ENCODE measurements around the gene ADGRE1. TPM values are rescaled to one million over a fixed set of nuclear protein-coding genes. Genes with fewer than 3 reads are reported as not detected.

The ADGRE1 gene
- total and polyA plus RNA-seq, 2 experiments from 2014 or later = not detected

DNA sequence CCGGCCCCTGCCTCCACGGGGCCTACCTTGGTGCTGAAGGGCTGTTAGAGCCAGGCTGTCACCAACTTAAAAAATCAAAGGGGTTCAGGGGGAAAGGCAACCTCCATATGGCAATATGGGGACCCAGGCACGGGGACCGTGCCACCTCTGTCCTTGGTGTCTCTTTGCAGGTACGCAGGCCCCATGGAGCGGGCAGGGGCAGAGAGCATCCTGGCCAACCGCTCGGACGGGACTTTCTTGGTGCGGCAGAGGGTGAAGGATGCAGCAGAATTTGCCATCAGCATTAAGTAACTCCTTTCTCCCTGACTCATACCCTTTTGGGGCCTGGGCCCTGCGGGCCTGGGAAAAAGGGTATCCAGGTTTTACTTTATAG, 39.6 kb upstream of the ADGRE1 start (continued):
- TF ChIP-seq, protein P1, sequence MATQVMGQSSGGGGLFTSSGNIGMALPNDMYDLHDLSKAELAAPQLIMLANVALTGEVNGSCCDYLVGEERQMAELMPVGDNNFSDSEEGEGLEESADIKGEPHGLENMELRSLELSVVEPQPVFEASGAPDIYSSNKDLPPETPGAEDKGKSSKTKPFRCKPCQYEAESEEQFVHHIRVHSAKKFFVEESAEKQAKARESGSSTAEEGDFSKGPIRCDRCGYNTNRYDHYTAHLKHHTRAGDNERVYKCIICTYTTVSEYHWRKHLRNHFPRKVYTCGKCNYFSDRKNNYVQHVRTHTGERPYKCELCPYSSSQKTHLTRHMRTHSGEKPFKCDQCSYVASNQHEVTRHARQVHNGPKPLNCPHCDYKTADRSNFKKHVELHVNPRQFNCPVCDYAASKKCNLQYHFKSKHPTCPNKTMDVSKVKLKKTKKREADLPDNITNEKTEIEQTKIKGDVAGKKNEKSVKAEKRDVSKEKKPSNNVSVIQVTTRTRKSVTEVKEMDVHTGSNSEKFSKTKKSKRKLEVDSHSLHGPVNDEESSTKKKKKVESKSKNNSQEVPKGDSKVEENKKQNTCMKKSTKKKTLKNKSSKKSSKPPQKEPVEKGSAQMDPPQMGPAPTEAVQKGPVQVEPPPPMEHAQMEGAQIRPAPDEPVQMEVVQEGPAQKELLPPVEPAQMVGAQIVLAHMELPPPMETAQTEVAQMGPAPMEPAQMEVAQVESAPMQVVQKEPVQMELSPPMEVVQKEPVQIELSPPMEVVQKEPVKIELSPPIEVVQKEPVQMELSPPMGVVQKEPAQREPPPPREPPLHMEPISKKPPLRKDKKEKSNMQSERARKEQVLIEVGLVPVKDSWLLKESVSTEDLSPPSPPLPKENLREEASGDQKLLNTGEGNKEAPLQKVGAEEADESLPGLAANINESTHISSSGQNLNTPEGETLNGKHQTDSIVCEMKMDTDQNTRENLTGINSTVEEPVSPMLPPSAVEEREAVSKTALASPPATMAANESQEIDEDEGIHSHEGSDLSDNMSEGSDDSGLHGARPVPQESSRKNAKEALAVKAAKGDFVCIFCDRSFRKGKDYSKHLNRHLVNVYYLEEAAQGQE (IDR thresholded peaks at IDR 0.05; ENCODE audit: unreplicated experiment) = no peak
- TF ChIP-seq ZNF331 (CRISPR knock-in tag; IDR thresholded peaks at IDR 0.05; ENCODE audit: low read depth) = no peak
- no peak for TF ChIP-seq ZNF114 (CRISPR knock-in tag; IDR thresholded peaks at IDR 0.05)

DNA sequence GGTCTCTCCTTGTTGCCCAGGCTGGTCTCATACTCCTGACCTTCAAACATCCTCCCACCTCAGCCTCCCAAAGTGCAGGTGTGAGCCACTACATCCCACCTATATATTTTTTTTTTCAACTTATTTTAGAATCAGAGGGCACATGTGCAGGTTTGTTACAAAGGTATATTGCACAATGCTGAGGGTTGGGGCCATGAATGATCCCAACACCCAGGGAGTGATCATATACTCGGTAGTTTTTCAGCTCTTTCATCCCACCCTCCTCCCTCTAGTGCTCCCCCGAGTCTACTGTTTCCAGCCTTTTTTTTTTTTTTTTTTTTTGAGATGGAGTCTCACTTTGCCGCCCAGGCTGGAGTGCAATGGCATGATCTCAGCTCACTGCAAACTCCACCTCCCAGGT, 38.4 kb upstream of the ADGRE1 start:
- H3K4me3 Mint-ChIP-seq = no peak overlapping the region
- Histone ChIP-seq H3K27ac (ENCODE audit: low read depth) (no peak overlapping the region), H3K27me3 (ENCODE audit: insufficient read depth) (no peaks in the 10 kb centered on the region), H3K4me1 (ENCODE audit: insufficient read depth) (no peaks in the 10 kb centered on the region), H2AFZ (no peak overlapping the region), H3K36me3 (ENCODE audit: insufficient read depth) (no peaks in the 10 kb centered on the region), H3K4me2 (no peak overlapping the region), H3K9me2 (ENCODE audit: insufficient read depth) (no peaks in the 10 kb centered on the region), H3K79me2 (replicated peaks; ENCODE audit: insufficient read depth) (no peaks in the 10 kb centered on the region), H4K20me1 (replicated peaks; ENCODE audit: insufficient read depth) (no peaks in the 10 kb centered on the region), H3K4me3 (no peak overlapping the region), H3F3A (replicated peaks; ENCODE audit: low read depth) (no peaks in the 10 kb centered on the region)
- DNase-seq (ENCODE audit: low spot score) = no peak
- ATAC-seq = no peak
- no peak overlapping the region for H3K27ac Mint-ChIP-seq
- peaks cover 5% of the 10 kb centered on the region for H3K27me3 Mint-ChIP-seq (ENCODE audit: insufficient read depth, low read depth, poor library complexity)
- H3K4me1 Mint-ChIP-seq = no peaks in the 10 kb centered on the region
- H3K9me3 Mint-ChIP-seq = peaks cover 70% of the 10 kb centered on the region
- no peak for TF ChIP-seq ZNF331 (CRISPR knock-in tag; IDR thresholded peaks at IDR 0.05; ENCODE audit: low read depth)
- TF ChIP-seq, protein P2, sequence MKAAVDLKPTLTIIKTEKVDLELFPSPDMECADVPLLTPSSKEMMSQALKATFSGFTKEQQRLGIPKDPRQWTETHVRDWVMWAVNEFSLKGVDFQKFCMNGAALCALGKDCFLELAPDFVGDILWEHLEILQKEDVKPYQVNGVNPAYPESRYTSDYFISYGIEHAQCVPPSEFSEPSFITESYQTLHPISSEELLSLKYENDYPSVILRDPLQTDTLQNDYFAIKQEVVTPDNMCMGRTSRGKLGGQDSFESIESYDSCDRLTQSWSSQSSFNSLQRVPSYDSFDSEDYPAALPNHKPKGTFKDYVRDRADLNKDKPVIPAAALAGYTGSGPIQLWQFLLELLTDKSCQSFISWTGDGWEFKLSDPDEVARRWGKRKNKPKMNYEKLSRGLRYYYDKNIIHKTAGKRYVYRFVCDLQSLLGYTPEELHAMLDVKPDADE (IDR thresholded peaks at IDR 0.05) = no peak
- no peak for TF ChIP-seq POLR2AphosphoS5 (IDR thresholded peaks at IDR 0.05; ENCODE audit: low read depth)
- no peak for TF ChIP-seq EZH2 (IDR thresholded peaks at IDR 0.05; ENCODE audit: low read depth, unreplicated experiment)
- peaks cover 14% of the 10 kb centered on the region for H3K36me3 Mint-ChIP-seq (ENCODE audit: low read depth)

DNA sequence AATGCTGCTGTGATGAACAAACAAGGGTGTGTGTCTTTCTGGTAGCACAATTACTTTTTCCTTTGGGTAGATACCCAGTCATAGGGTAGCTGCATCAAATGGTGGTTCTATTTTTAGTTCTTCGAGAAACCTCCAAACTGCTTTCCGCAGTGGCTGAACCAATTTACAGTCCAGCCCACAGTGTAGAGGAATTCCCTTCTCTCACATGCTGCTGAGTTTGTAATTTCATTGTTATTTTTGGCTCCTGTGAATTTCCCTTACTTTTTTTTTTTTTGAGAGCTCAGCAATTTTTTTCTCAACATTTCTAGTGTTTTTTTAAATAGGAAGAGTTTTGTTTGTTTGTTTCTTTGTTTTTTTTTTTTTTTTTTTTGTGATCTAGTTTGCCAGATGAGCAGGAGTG, 37.5 kb upstream of the ADGRE1 start:
- no peak overlapping the region for H3K4me3 ChIP-seq
- H2AFZ ChIP-seq = no peak overlapping the region
- ATAC-seq (no peak), DNase-seq (ENCODE audit: low spot score) (no peak)
- no peaks in the 10 kb centered on the region for H3K4me1 ChIP-seq (ENCODE audit: insufficient read depth)
- H4K20me1 ChIP-seq (replicated peaks; ENCODE audit: insufficient read depth) = no peaks in the 10 kb centered on the region
- Mint-ChIP-seq H3K4me1 (no peaks in the 10 kb centered on the region), H3K27me3 (ENCODE audit: insufficient read depth, low read depth, poor library complexity) (peaks cover 6% of the 10 kb centered on the region), H3K36me3 (ENCODE audit: low read depth) (peaks cover 15% of the 10 kb centered on the region), H3K9me3 (peaks cover 70% of the 10 kb centered on the region), H3K4me3 (no peak overlapping the region), H3K27ac (no peak overlapping the region)
- H3K9me2 ChIP-seq (ENCODE audit: insufficient read depth) = no peaks in the 10 kb centered on the region
- H3F3A ChIP-seq (replicated peaks; ENCODE audit: low read depth) = no peaks in the 10 kb centered on the region
- H3K4me2 ChIP-seq = no peak overlapping the region
- H3K27me3 ChIP-seq (ENCODE audit: insufficient read depth) = no peaks in the 10 kb centered on the region
- no peaks in the 10 kb centered on the region for H3K79me2 ChIP-seq (replicated peaks; ENCODE audit: insufficient read depth)
- H3K27ac ChIP-seq (ENCODE audit: low read depth) = no peak overlapping the region
- no peaks in the 10 kb centered on the region for H3K36me3 ChIP-seq (ENCODE audit: insufficient read depth)
- TF ChIP-seq EZH2phosphoT487 (IDR thresholded peaks at IDR 0.05; ENCODE audit: unreplicated experiment) (no peak), CREB1 (CRISPR knock-in tag; IDR thresholded peaks at IDR 0.05; ENCODE audit: low read depth) (no peak), ZNF114 (CRISPR knock-in tag; IDR thresholded peaks at IDR 0.05) (no peak), NANOG (IDR thresholded peaks at IDR 0.05; ENCODE audit: borderline replicate concordance) (no peak), EZH2 (IDR thresholded peaks at IDR 0.05; ENCODE audit: low read depth, unreplicated experiment) (no peak), ZNF331 (CRISPR knock-in tag; IDR thresholded peaks at IDR 0.05; ENCODE audit: low read depth) (no peak), JUNB (IDR thresholded peaks at IDR 0.05; ENCODE audit: unreplicated experiment) (no peak), STAT1 (IDR thresholded peaks at IDR 0.05; ENCODE audit: unreplicated experiment) (no peak), POLR2AphosphoS5 (IDR thresholded peaks at IDR 0.05; ENCODE audit: low read depth) (no peak)
- TF ChIP-seq, protein P3, sequence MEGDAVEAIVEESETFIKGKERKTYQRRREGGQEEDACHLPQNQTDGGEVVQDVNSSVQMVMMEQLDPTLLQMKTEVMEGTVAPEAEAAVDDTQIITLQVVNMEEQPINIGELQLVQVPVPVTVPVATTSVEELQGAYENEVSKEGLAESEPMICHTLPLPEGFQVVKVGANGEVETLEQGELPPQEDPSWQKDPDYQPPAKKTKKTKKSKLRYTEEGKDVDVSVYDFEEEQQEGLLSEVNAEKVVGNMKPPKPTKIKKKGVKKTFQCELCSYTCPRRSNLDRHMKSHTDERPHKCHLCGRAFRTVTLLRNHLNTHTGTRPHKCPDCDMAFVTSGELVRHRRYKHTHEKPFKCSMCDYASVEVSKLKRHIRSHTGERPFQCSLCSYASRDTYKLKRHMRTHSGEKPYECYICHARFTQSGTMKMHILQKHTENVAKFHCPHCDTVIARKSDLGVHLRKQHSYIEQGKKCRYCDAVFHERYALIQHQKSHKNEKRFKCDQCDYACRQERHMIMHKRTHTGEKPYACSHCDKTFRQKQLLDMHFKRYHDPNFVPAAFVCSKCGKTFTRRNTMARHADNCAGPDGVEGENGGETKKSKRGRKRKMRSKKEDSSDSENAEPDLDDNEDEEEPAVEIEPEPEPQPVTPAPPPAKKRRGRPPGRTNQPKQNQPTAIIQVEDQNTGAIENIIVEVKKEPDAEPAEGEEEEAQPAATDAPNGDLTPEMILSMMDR (conservative IDR thresholded peaks at IDR 0.05; ENCODE audit: low read depth in 2 of 2) = no peak
- TF ChIP-seq, protein P1 (IDR thresholded peaks at IDR 0.05; ENCODE audit: unreplicated experiment) = no peak

Data from GM23338 (cell line).